Astrocyte (in vitro differentiated cells and primary cell): ENCODE data around the gene LYRM2. TPM values are rescaled to one million over a fixed set of nuclear protein-coding genes. Genes with fewer than 3 reads are reported as not detected.

Experiments used
- DNase-seq: peaks from one replicate; pipeline ENCODE4 v3.0.0-alpha.2; 2010; ENCODE audit warnings: low read depth
- FAIRE-seq: peaks from 2 replicates; lab custom pipeline; 2011; peaks lifted over from hg19 to GRCh38; lab: Jason Lieb, UNC
- H2AFZ ChIP-seq: 2 replicates; pipeline ENCODE4 v1.6.0; 2012; ENCODE audit warnings: low read depth, low read length, inconsistent platforms
- H3K27ac ChIP-seq: 2 replicates; pipeline ENCODE4 v1.5.1; 2011; ENCODE audit warnings: low read depth, low read length, inconsistent platforms
- H3K27me3 ChIP-seq: 2 replicates; pipeline ENCODE4 v1.6.0; 2011; ENCODE audit warnings: low read length, inconsistent platforms; ENCODE audit not compliant: insufficient read depth
- H3K36me3 ChIP-seq: 2 replicates; pipeline ENCODE4 v1.5.1; 2011; ENCODE audit warnings: low read length, inconsistent platforms; ENCODE audit not compliant: insufficient read depth
- H3K4me1 ChIP-seq: 2 replicates; pipeline ENCODE4 v1.5.1; 2011; ENCODE audit warnings: low read length, inconsistent platforms; ENCODE audit not compliant: insufficient read depth
- H3K4me2 ChIP-seq: 2 replicates; pipeline ENCODE4 v1.6.0; 2012; ENCODE audit warnings: low read length, inconsistent platforms
- H3K4me3 ChIP-seq: 2 replicates; pipeline ENCODE4 v1.5.1; 2011; ENCODE audit warnings: low read depth, mild to moderate bottlenecking, low read length, inconsistent platforms; ENCODE audit not compliant: insufficient read depth
- H3K79me2 ChIP-seq: 2 replicates; pipeline ENCODE4 v1.6.0; 2012; ENCODE audit warnings: mild to moderate bottlenecking, low read length, inconsistent platforms; ENCODE audit not compliant: insufficient read depth
- H3K9ac ChIP-seq: 2 replicates; pipeline ENCODE4 v1.6.0; 2012; ENCODE audit warnings: mild to moderate bottlenecking, low read length, inconsistent platforms
- H3K9me3 ChIP-seq: 2 replicates; pipeline ENCODE4 v1.5.1; 2012; ENCODE audit warnings: low read depth, mild to moderate bottlenecking, low read length, inconsistent platforms; ENCODE audit not compliant: insufficient read depth
- H4K20me1 ChIP-seq: 2 replicates; pipeline ENCODE4 v1.6.0; 2012; ENCODE audit warnings: low read length, inconsistent platforms; ENCODE audit not compliant: insufficient read depth
- H3K27ac Mint-ChIP-seq: one replicate; pipeline ENCODE4 v1.8.0; 2021; ENCODE audit warnings: mild to moderate bottlenecking, mixed read lengths; ENCODE audit not compliant: unreplicated experiment
- H3K27me3 Mint-ChIP-seq: one replicate; pipeline ENCODE4 v1.8.0; 2021; ENCODE audit warnings: low read depth, mixed read lengths; ENCODE audit not compliant: unreplicated experiment
- H3K36me3 Mint-ChIP-seq: one replicate; pipeline ENCODE4 v1.8.0; 2021; ENCODE audit warnings: low read depth, mixed read lengths; ENCODE audit not compliant: unreplicated experiment
- H3K4me1 Mint-ChIP-seq: one replicate; pipeline ENCODE4 v1.8.0; 2021; ENCODE audit warnings: low read depth, mixed read lengths; ENCODE audit not compliant: unreplicated experiment
- H3K4me3 Mint-ChIP-seq: one replicate; pipeline ENCODE4 v1.8.0; 2021; ENCODE audit warnings: mild to moderate bottlenecking, moderate library complexity, mixed read lengths; ENCODE audit not compliant: unreplicated experiment
- H3K9me3 Mint-ChIP-seq: one replicate; pipeline ENCODE4 v1.8.0; 2021; ENCODE audit warnings: mild to moderate bottlenecking, mixed read lengths; ENCODE audit not compliant: unreplicated experiment
- EZH2 ChIP-seq: IDR thresholded peaks from 2 replicates; pipeline ENCODE4 v1.6.1; 2012; ENCODE audit warnings: mild to moderate bottlenecking, low read length, inconsistent platforms; ENCODE audit not compliant: insufficient read depth
- total RNA-seq: library from RNA; stranded (reverse); gene quantifications from 2 replicates; pipeline ENCODE4 v1.2.1, GENCODE V29; 2021
- TF ChIP-seq, protein P1 (sequence below): IDR thresholded peaks from 2 replicates; pipeline ENCODE4 v1.5.1; 2011; ENCODE audit warnings: low read depth, mild to moderate bottlenecking, inconsistent platforms, low read length, moderate library complexity; ENCODE audit not compliant: insufficient read depth

Gene LYRM2
- total RNA-seq, 1 donor from 2014 or later: 39.2 TPM

DNA sequence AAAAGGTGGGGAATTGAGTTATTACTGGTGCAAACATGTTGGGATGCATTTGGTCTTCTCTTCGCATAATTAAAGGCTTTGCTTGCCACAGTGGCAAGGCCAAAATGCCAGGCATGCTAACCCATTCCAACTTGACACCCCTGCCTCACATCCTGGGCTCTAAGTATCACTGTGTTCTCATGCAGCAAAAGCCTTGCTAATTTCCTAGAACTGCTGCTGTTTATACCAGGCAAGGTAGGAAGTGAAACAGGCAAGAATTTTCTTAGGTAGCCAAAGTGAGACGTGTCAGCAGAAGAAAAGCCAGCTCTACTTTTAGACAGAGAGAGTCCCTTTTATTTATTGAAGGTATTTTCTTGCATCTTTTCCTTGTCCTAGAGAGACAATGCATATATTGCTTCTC, 41.2 kb downstream of the LYRM2 start:
- H3K4me3 ChIP-seq: no peak overlapping the region
- peaks cover 2% of the 10 kb centered on the region for H3K9me3 Mint-ChIP-seq
- no peaks in the 10 kb centered on the region for H3K79me2 ChIP-seq
- TF ChIP-seq, protein P1, sequence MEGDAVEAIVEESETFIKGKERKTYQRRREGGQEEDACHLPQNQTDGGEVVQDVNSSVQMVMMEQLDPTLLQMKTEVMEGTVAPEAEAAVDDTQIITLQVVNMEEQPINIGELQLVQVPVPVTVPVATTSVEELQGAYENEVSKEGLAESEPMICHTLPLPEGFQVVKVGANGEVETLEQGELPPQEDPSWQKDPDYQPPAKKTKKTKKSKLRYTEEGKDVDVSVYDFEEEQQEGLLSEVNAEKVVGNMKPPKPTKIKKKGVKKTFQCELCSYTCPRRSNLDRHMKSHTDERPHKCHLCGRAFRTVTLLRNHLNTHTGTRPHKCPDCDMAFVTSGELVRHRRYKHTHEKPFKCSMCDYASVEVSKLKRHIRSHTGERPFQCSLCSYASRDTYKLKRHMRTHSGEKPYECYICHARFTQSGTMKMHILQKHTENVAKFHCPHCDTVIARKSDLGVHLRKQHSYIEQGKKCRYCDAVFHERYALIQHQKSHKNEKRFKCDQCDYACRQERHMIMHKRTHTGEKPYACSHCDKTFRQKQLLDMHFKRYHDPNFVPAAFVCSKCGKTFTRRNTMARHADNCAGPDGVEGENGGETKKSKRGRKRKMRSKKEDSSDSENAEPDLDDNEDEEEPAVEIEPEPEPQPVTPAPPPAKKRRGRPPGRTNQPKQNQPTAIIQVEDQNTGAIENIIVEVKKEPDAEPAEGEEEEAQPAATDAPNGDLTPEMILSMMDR: no peak
- no peak for TF ChIP-seq EZH2
- H3K4me2 ChIP-seq: no peak overlapping the region
- H3K4me1 ChIP-seq: no peaks in the 10 kb centered on the region
- no peaks in the 10 kb centered on the region for H3K9me3 ChIP-seq
- no peak overlapping the region for H2AFZ ChIP-seq
- H3K4me3 Mint-ChIP-seq: no peak overlapping the region
- H3K4me1 Mint-ChIP-seq: no peaks in the 10 kb centered on the region
- FAIRE-seq (no peak), DNase-seq (no peak)
- no peak overlapping the region for H3K27ac ChIP-seq
- H3K27me3 Mint-ChIP-seq: no peaks in the 10 kb centered on the region
- H3K9ac ChIP-seq: no peak overlapping the region
- H3K27ac Mint-ChIP-seq: no peak overlapping the region
- H4K20me1 ChIP-seq: no peaks in the 10 kb centered on the region
- no peaks in the 10 kb centered on the region for H3K36me3 ChIP-seq
- H3K27me3 ChIP-seq: no peaks in the 10 kb centered on the region
- peaks cover 11% of the 10 kb centered on the region for H3K36me3 Mint-ChIP-seq

DNA sequence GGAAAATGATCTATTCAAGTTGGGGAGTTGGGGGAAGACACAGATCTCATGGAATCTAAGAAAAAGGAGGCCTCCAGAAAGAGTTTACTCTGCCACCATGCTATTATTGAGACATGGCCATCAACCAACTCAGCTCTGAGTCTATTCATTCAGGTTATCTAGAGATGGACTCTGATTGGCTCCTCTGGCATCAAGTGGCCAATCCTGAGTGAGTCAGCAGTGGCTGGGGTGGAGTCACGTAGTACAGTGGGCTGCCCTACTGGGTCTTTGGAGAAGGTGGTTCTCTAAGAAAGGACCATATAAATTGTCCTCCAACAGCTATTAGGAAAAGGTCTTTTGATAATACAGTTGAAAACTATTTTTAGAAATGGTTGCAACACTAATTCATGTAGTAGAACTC, 42.1 kb downstream of the LYRM2 start:
- Mint-ChIP-seq H3K27me3 (no peaks in the 10 kb centered on the region), H3K36me3 (peaks cover 9% of the 10 kb centered on the region)

DNA sequence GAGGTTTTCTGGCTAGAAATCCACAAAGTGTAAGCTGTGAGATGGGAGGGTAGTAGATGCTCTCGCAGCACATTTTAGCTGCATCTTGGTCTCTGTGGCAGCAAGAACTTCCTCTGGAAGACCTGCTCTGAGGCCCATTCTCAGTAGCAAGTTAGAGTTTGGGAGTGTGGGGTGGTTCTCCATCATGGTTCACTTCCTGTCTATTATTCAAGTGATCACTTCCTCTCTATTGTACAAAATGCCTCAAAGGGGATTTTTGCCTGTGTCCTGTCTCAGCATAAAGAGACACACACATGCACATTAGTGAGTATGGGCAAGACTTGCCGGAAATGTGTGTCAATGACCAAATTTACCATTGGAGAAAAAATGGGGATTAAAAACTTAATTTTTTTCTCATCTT, 42.5 kb downstream of the LYRM2 start:
- Mint-ChIP-seq H3K36me3 (peaks cover 9% of the 10 kb centered on the region), H3K27me3 (no peaks in the 10 kb centered on the region)
- no peak for FAIRE-seq

More for the DNA sequence above, 42.1 kb downstream of the LYRM2 start:
- H3K4me2 ChIP-seq: no peak overlapping the region
- Mint-ChIP-seq H3K27ac (no peak overlapping the region), H3K9me3 (peaks cover 2% of the 10 kb centered on the region), H3K4me1 (no peaks in the 10 kb centered on the region), H3K4me3 (no peak overlapping the region)
- no peak for DNase-seq
- no peak overlapping the region for H3K27ac ChIP-seq
- H3K9ac ChIP-seq: no peak overlapping the region
- FAIRE-seq: no peak
- no peaks in the 10 kb centered on the region for H4K20me1 ChIP-seq
- no peak overlapping the region for H2AFZ ChIP-seq
- no peaks in the 10 kb centered on the region for H3K27me3 ChIP-seq
- H3K4me1 ChIP-seq: no peaks in the 10 kb centered on the region
- no peaks in the 10 kb centered on the region for H3K79me2 ChIP-seq
- H3K4me3 ChIP-seq: no peak overlapping the region
- no peaks in the 10 kb centered on the region for H3K9me3 ChIP-seq
- TF ChIP-seq, protein P1: no peak
- no peak for TF ChIP-seq EZH2
- no peaks in the 10 kb centered on the region for H3K36me3 ChIP-seq

More for the DNA sequence above, 42.5 kb downstream of the LYRM2 start:
- Histone ChIP-seq H4K20me1 (no peaks in the 10 kb centered on the region), H3K36me3 (no peaks in the 10 kb centered on the region), H3K4me1 (no peaks in the 10 kb centered on the region), H3K4me3 (no peak overlapping the region), H3K9ac (no peak overlapping the region), H3K27me3 (no peaks in the 10 kb centered on the region), H3K79me2 (no peaks in the 10 kb centered on the region), H3K4me2 (no peak overlapping the region), H3K27ac (no peak overlapping the region), H3K9me3 (no peaks in the 10 kb centered on the region), H2AFZ (no peak overlapping the region)
- no peak for TF ChIP-seq EZH2
- TF ChIP-seq, protein P1: no peak
- H3K27ac Mint-ChIP-seq: no peak overlapping the region
- no peak for DNase-seq
- H3K9me3 Mint-ChIP-seq: peaks cover 2% of the 10 kb centered on the region
- H3K4me1 Mint-ChIP-seq: no peaks in the 10 kb centered on the region
- H3K4me3 Mint-ChIP-seq: no peak overlapping the region
